Lung (tissue), 12 donors: ENCODE measurements around the gene NLRC3. TPM values are rescaled to one million over a fixed set of nuclear protein-coding genes. Genes with fewer than 3 reads are reported as not detected.

ENCODE experiments used
- ATAC-seq: fragments of 200-7000 bp; cut with Tn5 transposase; one replicate; pipeline ENCODE4 v1.9.1; 2020; ENCODE audit warnings: moderate number of reproducible peaks; ENCODE audit not compliant: insufficient read depth, low FRiP score
- DNase-seq, 3 donors: peaks; one replicate each; pipeline ENCODE4 v3.0.0-alpha.2; 2013 to 2017
- H3K27ac ChIP-seq, 2 donors: one replicate each; pipeline ENCODE4 v1.5.1; 2013; ENCODE audit warnings: mild to moderate bottlenecking in 2 of 2, moderate library complexity in 2 of 2, control low read depth in 1 of 2, inconsistent platforms in 1 of 2, low read depth in 1 of 2, low read length in 1 of 2
- H3K27me3 ChIP-seq, 3 donors: one replicate each; pipeline ENCODE4 v1.5.1; 2013; ENCODE audit warnings: low read length in 2 of 3; ENCODE audit not compliant: control insufficient read depth in 3 of 3, insufficient read depth in 3 of 3
- H3K36me3 ChIP-seq, 4 donors: one replicate each; pipeline ENCODE4 v1.5.1; 2013; ENCODE audit warnings: low read length in 4 of 4, mild to moderate bottlenecking in 1 of 4, moderate library complexity in 1 of 4; ENCODE audit not compliant: control insufficient read depth in 4 of 4, insufficient read depth in 4 of 4
- H3K4me1 ChIP-seq, 5 donors: one replicate each; pipeline ENCODE4 v1.5.1; 2013; ENCODE audit warnings: low read length in 5 of 5, mild to moderate bottlenecking in 2 of 5, moderate library complexity in 1 of 5; ENCODE audit not compliant: control insufficient read depth in 5 of 5, insufficient read depth in 5 of 5
- H3K4me3 ChIP-seq: one replicate; pipeline ENCODE4 v1.5.1; 2013; ENCODE audit warnings: mild to moderate bottlenecking, control low read depth, moderate library complexity
- H3K9ac ChIP-seq, 2 donors: one replicate each; pipeline ENCODE4 v1.5.1; 2013; ENCODE audit warnings: low read length in 2 of 2, control low read depth in 1 of 2; ENCODE audit not compliant: insufficient read depth in 1 of 2
- H3K9me3 ChIP-seq, 4 donors: one replicate each; pipeline ENCODE4 v1.5.1; 2013; ENCODE audit warnings: low read length in 3 of 4, mild to moderate bottlenecking in 1 of 4, moderate library complexity in 1 of 4; ENCODE audit not compliant: control insufficient read depth in 4 of 4, insufficient read depth in 3 of 4
- WGBS, 2 donors: extraction: QIAGEN DNeasy Blood & Tissue Kit; methylation state at CpG; one replicate each; pipeline ENCODE4 v1.1.7; 2013; 5-methylcytosine and 5-hydroxymethylcytosine counted together
- polyA plus RNA-seq, 2 donors: library from polyadenylated mRNA; stranded (reverse); fragments of 200-250 nt; gene quantifications; one replicate each; pipeline ENCODE4 v1.2.1, GENCODE V29; 2013
- total RNA-seq, 2 donors: library from RNA; depleted of rRNA in 1 of 2; stranded (reverse); fragments of >200 nt in 1 of 2; gene quantifications; one replicate each; pipeline ENCODE4 v1.2.1, GENCODE V29; 2014 to 2021
- TF ChIP-seq, protein P1 (sequence below): IDR thresholded peaks from 2 replicates; pipeline ENCODE4 v1.5.1; 2012; ENCODE audit warnings: mild to moderate bottlenecking; ENCODE audit errors: control extremely low read depth, extremely low read depth
- donor health status: control.
- donor health status: control.
- donor health status: Bipolar disorder and iron deficiency.
- donor health status: healthy.
- donor health status: DM: yes; HTN: yes; CAD: no.

NLRC3 gene
- total and polyA plus RNA-seq, 4 donors: 1.1 to 4.4 (median 2.5) TPM

DNA sequence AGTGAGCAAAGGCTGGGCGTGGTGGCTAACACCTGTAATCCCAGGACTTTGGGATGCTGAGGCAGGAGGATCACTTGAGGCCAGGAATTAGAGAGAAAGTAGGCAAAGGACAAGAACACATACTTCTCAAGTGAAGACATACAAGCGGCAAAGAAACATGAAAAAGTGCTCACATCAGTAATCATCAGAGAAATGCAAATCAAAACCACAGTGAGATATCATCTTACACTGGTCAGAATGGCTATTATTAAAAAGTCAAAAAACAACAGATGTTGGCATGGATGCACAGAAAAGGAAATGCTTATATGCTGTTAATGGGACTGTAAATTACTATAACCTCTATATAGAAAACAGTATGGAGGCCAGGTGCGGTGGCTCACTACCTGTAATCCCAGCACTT lies 46.4 kb upstream of the NLRC3 start:
- ATAC-seq (no peak), DNase-seq (no peak)
- TF ChIP-seq, protein P1, sequence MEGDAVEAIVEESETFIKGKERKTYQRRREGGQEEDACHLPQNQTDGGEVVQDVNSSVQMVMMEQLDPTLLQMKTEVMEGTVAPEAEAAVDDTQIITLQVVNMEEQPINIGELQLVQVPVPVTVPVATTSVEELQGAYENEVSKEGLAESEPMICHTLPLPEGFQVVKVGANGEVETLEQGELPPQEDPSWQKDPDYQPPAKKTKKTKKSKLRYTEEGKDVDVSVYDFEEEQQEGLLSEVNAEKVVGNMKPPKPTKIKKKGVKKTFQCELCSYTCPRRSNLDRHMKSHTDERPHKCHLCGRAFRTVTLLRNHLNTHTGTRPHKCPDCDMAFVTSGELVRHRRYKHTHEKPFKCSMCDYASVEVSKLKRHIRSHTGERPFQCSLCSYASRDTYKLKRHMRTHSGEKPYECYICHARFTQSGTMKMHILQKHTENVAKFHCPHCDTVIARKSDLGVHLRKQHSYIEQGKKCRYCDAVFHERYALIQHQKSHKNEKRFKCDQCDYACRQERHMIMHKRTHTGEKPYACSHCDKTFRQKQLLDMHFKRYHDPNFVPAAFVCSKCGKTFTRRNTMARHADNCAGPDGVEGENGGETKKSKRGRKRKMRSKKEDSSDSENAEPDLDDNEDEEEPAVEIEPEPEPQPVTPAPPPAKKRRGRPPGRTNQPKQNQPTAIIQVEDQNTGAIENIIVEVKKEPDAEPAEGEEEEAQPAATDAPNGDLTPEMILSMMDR: no peak
- WGBS, 2 donors: 93 to 100% methylated on average over 3 of the region's 3 CpGs
- Histone ChIP-seq H3K9ac (no peak overlapping the region), H3K4me3 (no peak overlapping the region), H3K27ac (no peak overlapping the region), H3K36me3 (no peaks in the 10 kb centered on the region), H3K4me1 (peaks cover 0 to 2% (median 0%) of the 10 kb centered on the region in 5 donors), H3K9me3 (no peaks in the 10 kb centered on the region), H3K27me3 (no peaks in the 10 kb centered on the region)

DNA sequence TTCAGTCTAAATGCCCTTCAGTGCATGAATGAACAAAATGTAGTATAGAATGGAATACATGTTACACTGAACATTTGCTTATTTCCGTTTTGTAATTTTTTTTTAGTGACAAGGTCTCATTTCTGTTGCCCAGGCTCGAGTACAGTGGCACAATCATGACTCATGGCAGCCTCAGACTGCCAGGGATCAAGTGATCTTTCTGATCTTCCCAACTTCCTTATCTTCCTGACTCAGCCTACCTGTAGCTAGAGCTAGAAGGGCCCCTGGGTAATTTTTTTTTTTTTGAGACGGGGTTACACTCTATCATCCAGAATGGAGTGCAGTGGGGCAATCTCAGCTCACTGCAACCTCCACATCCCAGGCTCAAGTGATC lies 41.6 kb upstream of the NLRC3 start:
- Histone ChIP-seq H3K9ac (no peak overlapping the region), H3K9me3 (no peaks in the 10 kb centered on the region), H3K4me3 (no peak overlapping the region), H3K27ac (no peak overlapping the region), H3K36me3 (no peaks in the 10 kb centered on the region), H3K27me3 (no peaks in the 10 kb centered on the region), H3K4me1 (no peaks in the 10 kb centered on the region)
- 44 to 71% methylated on average over 3 of the region's 3 CpGs for WGBS, 2 donors
- ATAC-seq (no peak), DNase-seq (no peak)
- TF ChIP-seq, protein P1: no peak

DNA sequence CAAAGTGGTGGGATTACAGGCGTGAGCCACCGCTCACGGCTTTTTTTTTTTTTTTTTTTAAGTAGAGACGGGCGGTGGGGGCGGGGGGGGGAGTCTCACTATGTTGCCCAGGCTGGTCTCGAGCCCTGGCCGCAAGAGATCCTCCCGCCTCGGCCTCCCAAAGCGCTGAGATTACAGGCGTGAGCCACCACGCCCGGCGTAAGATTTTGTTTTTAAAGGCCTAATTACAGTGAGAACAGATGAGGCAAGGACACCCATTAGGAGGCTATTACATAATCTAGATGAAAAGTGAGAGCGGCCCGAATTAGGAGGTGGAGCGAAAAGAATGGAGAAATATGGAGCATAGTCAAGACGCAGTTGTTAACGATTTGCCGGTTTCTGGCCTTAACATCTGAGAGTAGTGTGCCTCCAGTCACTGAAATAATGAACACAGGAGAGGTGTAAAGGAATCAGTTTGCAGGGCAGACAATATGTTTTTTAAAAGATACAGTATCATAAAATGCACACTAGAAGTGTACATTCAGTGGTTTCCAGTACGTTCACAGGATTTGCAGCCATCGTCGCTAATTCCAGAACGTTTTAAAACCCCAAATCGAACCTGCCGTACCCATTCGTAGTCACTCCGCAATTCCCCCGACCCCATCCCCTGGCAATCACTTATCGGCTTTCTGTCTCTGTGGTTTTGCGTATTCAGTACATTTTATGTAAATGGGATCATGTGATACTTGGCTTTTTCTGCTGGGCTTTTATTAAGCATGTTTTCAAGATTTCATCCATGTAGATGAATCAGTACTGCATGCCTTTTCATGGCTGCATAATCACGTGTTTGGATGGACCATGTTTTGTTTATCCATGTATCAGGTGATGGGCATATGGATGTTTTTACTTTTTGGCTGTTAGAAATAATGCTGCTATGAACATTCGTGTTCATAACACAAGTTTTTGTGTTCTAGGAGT lies 35.6 kb upstream of the NLRC3 start:
- DNase-seq: no peak
- 68 to 77% methylated on average over 32 to 34 of the region's 34 CpGs for whole genome bisulfite sequencing, 2 donors
- Histone ChIP-seq H3K4me1 (peaks cover 1 to 16% (median 6%) of the 10 kb centered on the region in 5 donors), H3K27ac (no peak overlapping the region), H3K36me3 (peaks cover 0 to 4% (median 0%) of the 10 kb centered on the region in 4 donors), H3K27me3 (no peaks in the 10 kb centered on the region), H3K9ac (no peak overlapping the region), H3K4me3 (no peak overlapping the region), H3K9me3 (no peaks in the 10 kb centered on the region)
- no peak for ATAC-seq
- TF ChIP-seq, protein P1: no peak
